GM18520 (cell line): Measurements from ENCODE around the gene PRKAR2B.
"Not testable (repeated sequence)": the region's sequence is repeated elsewhere in the genome, so short reads cannot be mapped to it uniquely, and the experiment has no call there.

Experiments
- ATAC-seq: cut with Tn5 transposase; IDR thresholded peaks from one replicate; pipeline ENCODE4 v1.9.1; 2021; ENCODE audit not compliant: unreplicated experiment

PRKAR2B gene

DNA sequence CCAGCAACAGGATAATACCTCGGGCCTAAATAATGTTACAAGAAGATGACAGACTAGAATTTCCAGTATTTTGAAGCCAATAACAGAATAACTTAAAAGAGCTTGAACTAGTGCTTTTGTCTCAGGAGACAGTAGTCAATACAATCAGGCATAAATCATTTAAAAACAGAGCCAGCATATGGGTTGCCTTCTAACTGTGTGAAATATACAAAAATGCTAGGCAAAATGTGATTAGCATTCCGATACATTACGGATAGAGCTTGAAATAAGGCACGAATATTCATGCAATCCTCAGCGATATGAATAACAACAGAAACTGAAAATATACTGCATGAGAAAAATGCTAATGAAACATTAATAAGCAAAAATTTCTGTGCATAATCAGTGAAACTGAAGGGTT is 18.3 kb upstream of the PRKAR2B start:
- no peak for ATAC-seq

DNA sequence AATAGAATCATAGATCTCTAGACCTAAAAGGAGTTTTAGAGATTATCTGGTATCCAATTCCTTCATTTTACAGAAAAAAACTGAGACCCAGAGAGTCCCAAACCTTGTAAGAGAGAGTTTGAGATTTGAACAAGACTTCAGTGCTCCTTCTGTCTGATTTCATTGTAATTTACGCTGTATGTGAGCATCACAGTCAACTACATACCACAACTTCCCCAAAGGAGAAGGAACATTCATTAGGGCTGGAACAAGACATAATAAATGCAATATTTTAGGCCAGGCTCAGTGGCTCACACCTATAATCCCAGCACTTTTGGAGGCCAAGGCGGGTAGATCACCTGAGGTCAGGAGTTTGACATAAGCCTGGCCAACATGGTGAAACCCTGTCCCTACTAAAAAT is 17.3 kb upstream of the PRKAR2B start:
- no peak for ATAC-seq

DNA sequence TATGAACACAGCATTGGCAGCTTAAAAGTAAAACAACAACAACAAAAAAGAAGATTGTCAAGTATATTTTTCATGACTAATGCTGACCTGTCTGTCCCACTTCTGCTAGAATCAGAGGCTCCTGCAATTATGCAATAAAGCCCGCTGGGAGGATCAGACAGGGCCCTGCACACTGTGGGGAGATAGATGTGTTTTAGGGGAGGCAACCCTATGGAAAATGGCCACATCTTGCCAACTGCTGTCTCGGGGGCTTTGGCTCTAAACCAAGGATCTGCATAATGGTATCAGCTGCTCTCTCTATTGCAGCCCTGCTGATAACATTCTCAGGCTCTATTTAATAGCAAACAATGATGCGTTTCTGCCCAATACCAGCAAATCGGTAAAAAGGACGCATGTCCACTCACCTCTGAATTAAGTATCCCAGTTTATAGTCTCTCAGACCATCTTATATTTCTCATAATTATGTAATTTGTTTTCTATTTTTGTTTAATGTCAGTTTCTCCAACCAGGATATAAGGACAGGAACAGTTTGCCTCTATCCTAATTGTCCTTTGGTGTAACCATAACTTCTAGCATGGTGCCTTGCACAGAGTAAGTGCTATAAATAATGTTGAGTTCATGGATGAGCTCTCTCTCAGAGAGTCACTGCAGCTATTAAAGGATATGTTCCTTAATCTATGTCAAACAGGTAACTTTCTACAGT is 15.3 kb upstream of the PRKAR2B start:
- ATAC-seq: no peak

DNA sequence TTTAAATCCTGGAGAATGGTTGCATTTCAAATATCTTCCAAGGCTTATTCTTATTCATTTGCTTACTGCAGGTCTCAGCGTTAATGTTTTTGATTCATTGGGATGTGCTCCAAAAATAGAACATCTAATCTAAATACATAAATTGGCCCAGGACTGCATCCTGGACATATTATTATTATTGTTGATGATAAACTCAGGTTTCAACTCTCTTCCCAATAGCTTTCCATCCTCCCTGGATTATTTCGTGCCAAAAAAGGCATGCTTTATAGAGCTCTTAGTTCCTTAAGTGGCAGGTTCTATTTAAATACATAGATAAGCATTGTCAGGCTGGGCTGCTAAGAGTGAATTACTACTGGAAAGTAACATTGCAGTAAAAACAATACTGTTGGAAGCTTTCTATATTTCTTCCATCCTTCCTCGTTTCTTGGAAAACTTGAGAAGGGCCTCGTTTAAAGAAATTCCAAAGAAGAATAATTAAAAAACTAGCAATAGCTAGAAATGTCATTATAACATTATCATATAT is 14.7 kb upstream of the PRKAR2B start:
- no peak for ATAC-seq

DNA sequence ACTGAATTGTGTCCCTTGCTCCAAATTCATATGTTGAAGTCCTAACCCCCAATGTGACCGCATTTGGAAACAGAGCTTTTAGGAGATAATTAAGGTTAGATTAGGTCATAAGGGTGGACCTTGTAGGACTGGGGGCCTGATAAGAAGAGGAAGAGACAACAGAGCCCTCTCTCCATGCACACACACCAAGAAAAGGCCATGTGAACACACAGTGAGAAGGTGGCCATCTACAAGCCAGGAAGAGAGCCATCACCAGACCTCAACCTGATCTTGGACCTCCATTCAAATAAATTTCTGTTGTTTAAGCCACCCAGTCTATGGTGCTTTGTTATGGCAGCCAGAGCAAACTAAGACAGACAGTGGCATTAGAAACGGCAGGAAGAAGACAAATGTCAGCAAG is 12.5 kb upstream of the PRKAR2B start:
- no peak for ATAC-seq

DNA sequence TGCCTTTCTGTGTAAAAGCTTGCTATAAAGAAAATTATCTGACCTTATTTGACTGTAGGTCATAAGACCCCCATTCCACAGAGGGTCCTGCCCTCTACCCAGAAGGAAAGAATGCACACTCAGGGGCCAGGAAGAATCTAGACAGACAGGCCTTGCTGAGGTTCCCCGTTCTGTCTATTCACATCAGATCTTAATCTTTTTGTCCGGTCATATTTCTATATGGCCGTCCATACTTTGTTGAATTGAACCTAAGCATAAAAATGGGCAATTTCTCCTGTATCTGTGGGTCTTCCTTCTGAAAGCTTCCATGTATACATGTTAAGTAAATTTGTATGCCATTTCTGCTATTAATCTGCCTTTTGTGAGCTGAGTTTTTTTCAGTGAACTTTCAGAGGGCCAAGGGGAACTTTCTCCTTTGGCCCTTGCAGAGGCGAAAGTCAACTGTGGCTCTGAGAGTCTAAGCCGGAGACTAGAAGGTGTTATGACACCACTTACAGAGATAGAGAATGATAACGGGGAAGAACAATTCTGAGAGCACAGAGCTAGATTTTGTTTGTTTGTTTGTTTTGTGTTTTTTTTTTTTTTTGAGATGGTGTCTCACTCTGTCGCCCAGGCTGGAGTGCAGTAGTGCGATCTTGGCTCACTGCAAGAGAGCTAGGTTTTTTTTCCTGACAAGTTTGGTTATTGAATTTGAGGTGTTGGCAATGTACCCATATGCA is 11.6 kb upstream of the PRKAR2B start:
- ATAC-seq: no peak

DNA sequence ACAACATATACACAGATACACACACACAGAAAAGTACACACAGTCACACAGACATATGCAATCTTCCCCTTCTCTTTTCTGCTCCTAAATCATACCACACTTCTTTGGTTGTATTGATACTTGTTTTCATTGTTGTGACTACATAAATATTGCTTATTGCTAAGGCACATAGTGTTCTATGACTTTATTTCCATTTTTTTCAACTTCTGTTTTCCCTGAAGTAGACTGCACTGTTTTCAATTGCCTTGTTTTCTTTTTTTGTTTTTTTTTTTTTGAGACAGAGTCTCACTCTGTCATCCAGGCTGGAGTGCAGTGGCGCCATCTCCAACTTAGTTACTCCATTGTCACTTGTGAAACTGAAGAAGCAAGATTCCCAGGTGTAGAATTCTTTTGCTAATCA is 10.0 kb upstream of the PRKAR2B start:
- ATAC-seq: no peak

DNA sequence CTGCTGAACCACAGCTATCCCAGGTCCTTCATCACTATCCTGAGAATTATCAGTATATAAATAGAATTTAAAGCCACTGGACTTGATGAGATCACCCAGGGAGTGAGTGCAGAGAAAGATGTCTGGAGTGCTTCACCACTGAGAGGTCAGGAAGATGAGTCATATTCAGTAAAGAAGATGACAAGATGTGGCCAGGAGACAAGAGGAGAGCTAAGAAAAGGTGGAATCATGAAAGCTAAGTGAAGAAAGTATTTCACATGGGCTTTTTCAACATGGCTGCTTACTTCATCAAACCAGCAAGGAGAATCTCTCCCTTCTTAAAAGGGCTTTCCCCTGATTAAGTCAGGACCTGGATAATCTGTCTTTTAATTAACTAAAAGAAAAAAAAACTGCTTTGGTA is 9.1 kb upstream of the PRKAR2B start:
- no peak for ATAC-seq

DNA sequence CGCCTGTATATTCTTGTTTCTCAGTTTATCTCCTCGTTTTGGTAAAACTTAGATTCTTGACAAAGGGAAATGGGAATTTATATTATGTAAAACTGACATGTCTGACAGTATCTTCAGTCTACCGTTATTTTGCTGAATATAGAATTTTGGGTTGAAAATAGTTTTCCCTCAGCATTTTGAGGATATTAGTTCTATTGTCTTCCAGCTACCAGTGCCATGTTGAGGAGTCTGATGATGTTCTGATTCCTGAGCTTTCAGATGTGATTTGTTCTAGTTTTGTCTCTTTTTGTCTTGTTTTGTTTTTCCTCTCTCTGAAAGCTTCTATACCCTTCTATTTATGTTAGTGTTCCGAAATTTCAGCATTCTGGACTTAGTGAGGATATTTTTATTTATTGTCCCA is 8.0 kb upstream of the PRKAR2B start:
- no peak for ATAC-seq

DNA sequence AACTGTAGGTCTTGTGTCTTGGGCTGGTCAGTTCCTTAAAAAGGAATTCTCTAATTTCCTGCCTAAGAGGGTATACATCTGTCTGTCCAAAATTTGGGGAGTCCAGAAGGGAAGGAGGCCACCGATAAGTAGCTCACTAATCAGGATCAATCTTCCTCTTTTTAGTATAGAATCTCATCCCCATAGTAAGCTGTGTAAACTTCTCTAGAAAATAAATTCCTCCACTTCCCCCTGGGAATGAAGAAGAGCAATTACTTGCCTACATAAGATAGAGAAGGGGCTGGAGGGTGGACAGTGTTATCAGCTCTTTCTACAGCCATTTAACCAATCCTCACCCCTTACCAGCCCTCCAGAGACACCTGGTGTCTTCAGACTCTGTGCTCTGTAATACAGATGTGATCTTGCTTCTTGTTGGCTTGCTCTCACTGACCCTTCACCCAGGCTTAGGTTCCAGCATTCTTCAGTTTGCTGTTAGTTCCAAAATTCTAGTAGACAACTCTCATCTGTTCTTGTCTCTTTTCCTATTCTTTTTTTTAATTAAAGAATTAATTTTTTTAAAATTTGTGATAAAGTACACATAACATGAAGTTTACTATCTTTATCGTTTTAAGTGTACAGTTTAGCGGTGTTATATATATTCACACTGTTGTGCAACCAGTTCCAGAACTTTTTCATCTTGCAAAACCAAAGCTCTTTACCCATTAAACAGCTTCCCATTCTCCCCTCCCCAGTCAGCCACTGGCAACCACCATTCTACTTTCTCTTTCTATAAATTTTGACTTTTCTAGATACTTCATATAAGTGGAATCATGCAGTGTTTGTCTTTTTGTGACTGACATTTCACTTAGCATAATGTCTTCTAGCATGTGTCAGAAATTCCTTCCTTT is 6.5 kb upstream of the PRKAR2B start:
- no peak for ATAC-seq

DNA sequence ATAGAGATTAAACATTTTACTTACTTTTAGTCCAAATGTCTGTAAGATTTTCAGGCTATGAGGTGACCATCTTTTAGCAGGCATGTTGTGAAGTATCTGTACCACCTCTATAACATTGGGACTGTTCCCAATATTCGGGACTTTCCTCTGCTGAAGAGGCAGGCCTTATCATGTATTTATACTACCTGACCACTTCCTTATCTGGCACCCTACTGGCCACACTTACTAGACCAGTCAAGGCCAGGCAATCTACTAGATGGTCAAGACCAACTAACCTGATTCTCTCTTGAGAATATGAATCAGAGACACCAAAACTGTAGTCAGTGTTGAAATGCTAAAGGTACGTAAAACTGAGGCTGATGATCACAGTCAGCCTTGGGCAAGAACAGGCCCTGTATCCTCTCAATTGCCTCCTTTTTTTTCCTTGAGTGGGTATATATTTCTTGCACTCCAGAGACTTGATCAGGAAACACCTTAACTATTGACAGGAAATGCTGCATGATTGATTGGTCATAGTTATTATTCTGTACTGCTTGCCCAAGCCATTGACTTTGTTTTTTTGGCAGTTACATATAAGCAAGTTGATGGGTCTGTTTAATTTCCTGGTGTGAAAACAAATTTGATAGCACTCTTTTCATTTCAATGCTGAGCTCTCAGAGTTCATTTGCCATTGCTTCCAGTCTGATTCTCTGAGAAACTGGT is 5.2 kb upstream of the PRKAR2B start:
- no peak for ATAC-seq

DNA sequence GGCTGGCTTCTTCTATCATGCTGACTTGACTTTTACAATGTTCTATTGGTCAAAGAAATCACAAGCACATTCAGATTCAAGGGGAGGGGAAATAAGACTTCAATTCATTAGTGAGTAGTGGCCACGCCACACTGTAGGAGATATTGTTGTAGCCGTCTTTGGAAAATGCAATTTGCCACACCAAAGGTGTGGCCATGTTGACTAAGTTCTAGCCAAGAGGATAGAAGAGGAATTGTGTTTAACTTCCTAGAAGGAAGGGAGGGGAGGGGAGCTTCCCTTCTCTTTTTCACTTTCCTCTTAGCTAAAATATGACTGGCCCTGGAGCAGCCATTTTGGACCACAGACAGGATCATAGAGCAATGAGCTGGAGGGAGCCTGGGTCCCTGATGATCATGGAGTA is 3.4 kb upstream of the PRKAR2B start:
- ATAC-seq: no peak

DNA sequence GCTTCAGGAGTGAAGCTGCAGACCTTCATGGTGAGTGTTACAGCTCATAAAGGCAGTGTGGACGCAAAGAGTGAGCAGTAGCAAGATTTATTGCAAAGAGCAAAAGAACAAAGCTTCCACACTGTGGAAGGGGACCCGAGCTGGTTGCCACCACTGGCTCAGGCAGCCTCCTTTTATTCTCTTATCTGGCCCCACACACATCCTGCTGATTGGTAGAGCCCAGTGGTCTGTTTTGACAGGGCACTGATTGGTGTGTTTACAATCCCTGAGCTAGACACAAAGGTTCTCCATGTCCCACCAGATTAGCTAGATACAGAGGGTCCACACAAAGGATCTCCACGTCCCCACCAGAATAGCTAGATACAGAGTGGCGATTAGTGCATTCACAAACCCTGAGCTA is 2.7 kb upstream of the PRKAR2B start:
- ATAC-seq: not testable (repeated sequence)

DNA sequence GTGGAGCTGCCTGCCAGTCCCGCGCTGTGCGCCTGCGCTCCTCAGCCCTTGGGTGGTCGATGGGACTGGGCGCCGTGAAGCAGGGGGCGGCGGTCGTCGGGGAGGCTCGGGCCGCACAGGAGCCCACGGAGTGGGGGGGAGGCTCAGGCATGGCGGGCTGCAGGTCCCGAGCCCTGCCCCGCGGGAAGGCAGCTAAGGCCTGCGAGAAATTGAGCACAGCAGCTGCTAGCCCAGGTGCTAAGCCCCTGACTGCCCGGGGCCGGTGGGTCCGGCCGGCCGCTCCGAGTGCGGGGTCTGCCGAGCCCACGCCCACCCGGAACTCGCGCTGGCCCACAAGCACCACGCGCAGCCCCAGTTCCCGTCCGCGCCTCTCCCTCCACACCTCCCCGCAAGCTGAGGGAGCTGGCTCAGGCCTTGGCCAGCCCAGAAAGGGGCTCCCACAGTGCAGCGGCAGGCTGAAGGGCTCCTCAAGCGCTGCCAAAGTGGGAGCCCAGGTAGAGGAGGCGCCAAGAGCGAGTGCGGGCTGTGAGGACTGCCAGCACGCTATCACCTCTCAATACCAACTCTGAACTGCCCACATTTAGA is 2.1 kb upstream of the PRKAR2B start:
- ATAC-seq: not testable (repeated sequence)

DNA sequence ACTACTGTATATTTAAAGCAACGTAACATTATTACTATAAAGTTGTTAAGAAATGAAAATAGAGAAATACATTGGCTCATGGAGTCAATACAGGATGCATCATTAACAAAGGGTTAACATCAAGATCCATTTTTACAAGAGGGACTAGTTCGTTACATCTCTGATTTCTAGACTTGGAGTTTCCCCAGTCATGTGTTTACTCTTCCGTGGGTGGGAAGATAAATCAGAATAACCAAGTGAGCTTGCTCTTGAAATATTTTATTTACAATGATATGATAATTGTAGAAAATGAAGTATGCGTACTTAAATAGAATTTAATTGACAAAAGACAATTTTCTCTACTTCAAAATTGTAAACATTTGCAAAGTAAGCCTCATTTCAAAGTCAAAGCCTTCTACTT is 1.0 kb upstream of the PRKAR2B start:
- no peak for ATAC-seq

DNA sequence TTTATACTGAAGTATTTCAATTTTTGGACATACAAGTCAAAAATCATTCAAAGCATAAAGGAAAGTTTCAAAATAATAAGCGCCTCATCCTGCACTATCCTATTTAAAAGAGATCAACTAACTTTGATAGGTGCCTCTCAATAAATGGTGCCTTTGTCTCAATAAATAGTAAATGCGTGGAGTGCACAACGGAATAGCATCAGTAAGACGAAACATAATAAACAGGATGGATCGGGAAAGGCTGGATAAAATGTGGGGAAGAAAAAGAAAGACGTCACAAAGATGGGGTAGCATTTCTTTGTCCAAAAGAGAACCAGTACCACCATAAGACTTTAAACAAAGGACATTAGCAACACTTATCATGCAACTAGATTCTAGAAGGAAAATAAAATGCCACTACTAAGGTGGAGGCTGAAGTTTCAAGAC is 571 bp upstream of the PRKAR2B start:
- ATAC-seq: no peak

DNA sequence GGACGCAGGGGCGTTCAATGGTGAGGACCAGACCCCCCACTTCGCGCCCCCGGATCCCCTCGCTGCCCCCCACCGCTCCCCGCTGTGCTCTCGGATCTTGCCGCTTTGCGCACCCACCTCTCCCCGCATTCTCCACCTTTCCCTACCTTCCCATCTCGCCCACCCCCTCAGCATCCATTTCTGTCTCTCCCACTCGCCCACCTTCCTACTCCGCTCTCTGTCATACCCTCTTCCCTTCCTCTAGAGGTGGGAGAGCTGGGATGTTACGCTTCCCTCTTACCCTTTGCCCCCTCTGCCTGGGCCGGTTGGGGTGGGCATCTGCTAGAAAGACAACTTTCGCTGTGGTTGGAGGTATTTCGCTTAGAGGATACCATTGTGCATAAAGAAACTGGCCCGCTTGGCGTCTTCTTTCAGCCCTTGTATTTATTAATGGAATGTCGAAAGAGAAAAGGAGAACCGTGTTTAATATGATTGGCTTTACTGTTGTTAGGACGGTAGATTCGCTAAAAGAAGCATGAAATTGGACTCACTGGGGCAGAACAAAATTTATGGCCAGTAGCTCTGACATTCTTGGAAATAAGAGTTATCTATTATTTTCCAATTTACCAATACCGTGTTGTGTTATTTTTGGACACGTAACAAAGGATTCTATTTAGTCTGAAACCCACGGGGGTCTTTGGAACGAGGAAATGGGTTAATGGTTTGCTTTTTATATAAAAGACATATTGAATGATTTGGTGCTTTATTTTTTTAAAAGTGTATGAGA is 873 bp downstream of the PRKAR2B start:
- ATAC-seq: no peak

DNA sequence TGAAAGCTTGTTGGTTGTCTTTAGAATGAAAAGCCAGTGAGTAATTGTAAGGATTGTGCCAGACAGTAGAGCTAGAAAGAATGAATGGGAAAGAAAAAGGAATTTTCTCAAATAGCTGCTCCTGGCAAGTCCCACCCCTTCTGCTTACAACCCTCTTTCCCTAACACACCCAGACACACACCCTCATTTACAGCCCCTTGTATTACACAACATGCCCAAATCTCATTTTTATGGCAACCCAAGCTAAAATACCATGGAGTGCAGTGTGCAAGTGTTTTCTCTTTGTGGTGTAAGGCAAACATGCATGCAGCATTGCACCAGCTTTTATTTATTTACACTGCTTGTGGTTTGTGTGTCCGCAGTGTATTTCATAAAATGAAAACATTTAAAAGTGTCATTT is 1.5 kb downstream of the PRKAR2B start:
- no peak for ATAC-seq

DNA sequence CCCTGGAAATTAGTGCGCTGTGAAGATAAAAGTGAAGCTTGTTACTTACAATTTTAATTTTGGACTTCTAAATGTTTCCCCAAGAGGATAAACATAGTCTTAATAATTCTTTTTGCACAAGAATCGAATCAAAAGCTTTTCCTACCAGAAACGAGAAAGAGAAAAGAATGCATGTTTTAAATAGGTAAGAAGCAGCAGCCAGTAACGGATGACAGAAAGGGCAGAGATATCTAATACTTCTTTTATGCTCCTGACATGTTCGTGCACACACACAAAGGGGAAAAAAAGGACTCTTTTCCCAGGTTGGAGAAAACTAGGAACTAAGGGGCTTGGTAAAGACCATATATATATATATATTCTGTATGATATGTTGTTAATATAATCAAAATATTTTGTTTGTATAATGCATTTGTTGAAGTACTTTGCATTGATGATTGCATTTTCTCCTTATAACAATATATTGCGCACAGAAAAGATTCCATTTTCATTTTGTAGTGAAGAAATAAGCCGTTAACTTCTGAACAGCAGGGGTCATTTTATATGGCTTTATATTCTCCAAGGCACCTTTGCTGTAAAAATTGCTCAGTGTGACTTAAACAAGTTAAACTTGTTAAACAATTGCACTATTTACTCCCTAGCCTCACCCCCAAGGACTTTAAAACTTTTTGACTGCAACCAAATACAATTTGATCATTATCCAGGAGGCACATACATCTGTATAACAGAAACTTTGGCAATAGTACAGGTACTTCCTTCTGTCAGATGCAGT is 2.2 kb downstream of the PRKAR2B start:
- no peak for ATAC-seq
